ENCODE data around the gene FBXO31.
"Not testable (repeated sequence)": the region's sequence is repeated elsewhere in the genome, so short reads cannot be mapped to it uniquely, and the experiment has no call there.

Gene FBXO31

GRCh38 chr16:87410530-87410929 lies 27.0 kb upstream of the FBXO31 start:
- no peak for DNase-seq

DNA sequence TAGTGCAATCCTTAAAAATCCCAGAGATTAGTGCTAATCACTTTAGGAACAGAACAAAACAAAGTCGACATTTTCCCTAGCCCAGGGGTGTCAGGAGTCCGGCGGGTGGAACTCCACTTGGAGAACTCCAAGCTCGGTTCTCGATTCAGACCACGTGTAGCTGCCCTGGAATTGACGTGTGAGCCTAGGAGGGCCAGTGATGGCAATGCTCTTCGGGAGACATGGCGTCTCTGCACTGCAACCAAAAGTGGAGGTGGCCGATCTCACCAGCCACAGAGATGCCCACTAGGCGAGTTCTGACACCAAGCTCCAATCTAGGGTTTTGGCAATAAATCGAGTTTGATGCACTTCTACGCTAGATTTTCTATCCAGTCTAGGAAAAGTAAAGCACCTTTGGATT lies 26.2 kb upstream of the FBXO31 start:
- no peak for DNase-seq

GRCh38 chr16:87409153-87409552 lies 25.6 kb upstream of the FBXO31 start:
- no peak for DNase-seq

DNA sequence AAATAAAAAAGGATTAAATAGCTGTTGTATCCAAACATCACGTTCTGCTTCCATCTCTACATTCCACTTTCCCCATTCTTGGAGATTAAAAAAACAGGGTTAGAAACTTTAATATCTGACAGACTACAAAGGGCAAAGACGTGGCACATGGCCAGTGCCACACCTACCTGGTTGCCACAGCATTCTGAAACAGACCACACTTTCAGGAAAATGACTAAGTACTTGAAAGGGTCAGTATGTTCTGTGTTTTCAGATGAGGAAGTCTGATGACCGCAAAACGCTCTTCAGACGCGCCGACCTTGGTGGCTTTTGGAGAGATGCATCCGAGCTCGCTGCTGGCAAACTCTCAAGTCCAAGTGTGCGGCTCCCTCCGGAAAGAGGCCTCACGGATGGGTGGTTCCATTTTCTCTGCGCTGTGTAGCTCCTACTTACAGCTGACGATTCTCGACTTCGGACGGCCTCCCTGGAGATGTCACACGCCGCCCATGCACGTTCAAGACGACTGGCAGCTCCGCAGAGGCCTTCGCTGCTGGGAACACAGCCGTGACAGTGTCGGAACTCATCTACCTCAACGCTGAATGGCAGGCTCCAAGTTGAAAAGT lies 24.0 kb upstream of the FBXO31 start:
- DNase-seq: no peak

- no peak for DNase-seq
Measured at GRCh38 chr16:87406495-87407088, 23.0 kb upstream of the FBXO31 start.

GRCh38 chr16:87404764-87405625 lies 21.4 kb upstream of the FBXO31 start:
- no peak for DNase-seq

DNA sequence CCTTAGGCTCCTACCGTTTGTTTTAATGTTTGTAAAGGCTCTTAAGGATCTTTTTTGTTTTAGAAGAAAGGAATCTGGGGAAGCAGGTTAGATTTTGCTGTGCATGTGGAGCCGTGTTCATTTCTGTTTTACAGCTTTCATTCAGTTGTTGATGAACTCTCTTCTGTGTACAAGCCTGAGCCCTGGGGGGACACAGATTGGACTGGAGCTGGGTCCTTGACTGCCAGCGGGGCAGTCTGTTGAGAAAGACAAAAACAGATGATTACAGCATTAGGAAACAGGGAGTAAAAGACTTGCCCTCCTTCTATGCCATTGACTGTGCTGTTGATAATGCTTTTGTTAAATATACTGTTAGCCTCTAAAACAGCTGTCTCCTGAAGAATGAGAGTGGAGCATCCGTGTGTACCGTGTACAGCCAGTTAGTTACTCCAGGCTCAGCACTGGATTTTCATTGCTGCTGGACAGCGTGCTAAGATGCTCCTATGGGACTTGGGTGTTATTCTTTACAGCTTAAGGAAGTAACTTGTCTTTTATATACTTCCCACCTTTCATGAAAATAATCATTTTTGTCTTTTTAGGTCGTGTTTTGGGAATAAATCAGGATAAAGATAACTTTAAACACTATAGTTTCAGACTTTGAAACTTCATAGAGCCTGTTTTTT lies 11.7 kb upstream of the FBXO31 start:
- DNase-seq: no peak

DNA sequence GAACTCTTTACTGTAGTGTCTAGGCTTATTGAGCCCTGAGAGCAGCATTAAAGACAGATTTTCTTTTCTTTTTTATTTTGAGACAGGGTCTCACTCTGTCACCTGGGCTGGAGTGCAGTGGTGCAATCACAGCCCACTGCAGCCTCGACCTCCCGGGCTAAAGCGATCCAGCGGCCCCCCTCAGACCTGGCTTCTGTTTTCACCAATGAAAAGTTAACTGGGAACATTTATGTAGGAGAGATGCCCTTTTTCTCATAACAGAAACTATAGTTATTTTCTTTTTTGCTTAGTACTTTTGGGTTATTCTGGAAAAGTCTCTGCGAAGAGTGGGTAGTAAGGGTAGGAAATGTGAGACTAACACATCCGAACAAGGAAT lies 10.1 kb upstream of the FBXO31 start:
- DNase-seq: no peak

DNA sequence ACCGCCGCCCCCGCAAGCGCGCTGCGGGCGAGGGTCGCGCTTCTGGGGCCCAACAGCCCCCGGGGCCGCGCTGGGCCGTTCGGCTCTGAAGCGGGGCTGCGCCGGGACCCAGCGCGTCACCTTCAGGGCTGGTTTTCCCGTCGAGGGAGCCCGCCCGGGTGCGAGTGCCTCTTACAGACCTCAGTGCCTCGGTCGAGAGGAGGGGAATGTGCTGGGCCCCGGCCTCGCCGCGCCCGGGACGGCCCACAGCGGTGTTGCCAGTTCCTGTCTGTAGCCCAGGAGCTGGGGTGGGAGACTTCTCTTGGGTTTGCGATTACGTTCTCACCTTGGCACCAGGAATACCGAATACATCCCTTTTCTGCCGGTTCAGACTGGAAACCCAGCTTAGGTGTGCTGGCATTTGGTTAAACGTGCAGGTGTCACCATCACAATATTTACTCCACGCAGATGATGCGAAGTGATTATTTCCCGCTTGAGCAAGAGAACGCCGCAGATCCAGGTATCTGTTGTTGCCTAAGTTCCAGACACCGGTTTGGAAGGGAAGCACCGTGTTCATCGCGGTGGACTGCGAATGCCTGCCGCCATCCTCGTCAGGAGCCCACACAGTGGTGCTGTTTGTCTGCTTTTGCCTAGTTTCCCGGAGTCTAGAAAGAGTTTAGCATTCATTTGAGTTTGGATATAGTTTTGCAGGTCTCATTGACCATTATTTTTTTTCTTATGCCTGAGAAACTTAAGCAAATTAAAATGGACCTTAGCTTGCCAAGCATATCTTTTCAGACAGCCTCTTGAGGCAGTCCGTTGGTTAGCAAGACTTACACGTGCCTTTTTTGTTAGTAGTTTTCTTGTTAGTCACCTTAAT lies 9.5 kb upstream of the FBXO31 start:
- peak; percentile 30 for DNase-seq

DNA sequence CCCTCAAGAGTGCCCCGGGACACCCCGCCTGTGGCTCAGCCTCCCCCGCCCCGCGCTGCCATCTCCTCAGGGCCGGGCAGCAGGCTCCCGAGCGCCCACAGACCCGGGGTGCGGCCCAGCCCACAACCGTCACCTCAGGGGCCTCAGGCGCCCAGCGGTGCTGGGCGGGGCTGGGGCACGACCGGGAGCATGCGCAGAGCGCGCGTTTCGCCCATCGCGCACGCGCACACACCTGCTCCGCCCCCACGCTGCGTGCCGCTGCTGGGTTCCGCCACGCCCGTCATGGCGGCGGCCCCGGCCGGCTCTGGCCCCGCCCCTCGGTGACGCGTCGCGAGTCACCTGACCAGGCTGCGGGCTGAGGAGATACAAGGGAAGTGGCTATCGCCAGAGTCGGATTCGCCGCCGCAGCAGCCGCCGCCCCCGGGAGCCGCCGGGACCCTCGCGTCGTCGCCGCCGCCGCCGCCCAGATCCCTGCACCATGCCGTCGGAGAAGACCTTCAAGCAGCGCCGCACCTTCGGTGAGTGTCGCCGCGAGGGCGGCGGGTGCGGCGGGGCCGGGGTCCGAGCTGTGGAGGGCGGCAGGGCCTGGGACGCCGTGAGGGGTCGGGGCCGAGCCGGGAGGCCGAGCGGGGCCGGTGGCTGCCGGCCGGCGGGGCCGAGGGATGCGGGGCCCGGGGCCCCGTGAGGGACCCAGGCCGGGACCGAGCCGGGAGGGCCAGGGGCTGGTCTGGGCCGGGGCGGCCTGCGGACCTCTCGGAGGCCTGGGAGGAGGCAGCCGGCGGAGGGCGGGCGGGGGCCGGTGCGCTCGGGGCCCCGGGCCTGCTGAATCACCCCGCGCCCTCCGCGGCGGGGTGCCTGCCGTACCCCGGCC lies 8.6 kb upstream of the FBXO31 start, which contains the start of gene MAP1LC3B:
MAP1LC3B (plus strand) TSS at position 387 of the 871 bp plus-strand sequence; CDS start at position 479, 92 bp downstream.
- peak; percentile 93 for DNase-seq

GRCh38 chr16:87391324-87391949 lies 7.9 kb upstream of the FBXO31 start:
- DNase-seq: no peak

DNA sequence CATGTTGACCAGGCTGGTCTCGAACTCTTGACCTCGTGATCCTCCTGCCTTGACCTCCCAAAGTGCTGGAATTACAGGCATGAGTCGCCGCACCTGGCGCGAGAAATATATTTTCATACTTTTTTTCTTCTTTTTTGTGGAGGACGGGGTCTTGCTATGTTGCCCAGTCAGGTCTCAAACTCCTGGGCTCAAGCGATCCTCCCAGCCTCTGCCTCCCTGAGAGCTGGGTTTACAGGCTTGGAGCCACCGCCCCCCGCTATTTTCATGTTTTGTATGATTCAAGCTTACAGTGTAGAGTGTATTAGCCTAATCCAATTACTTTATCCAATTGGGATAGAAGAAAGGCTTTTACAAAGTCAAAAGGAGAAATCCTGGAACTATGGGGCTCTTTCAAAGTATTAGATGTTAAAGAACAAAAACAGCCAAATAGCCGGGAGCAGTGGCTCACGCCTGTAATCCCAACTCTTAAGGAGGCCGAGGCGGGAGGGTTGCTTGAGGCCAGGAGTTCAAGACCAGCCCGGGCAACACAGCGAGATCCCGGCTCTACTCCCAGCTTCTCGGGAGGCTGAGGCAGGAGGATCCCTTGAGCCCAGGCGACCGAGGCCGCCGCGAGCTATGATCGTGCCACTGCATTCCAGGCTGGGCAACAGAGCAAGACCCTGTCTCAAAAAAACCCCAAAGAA lies 7.2 kb upstream of the FBXO31 start:
- no peak for DNase-seq

DNA sequence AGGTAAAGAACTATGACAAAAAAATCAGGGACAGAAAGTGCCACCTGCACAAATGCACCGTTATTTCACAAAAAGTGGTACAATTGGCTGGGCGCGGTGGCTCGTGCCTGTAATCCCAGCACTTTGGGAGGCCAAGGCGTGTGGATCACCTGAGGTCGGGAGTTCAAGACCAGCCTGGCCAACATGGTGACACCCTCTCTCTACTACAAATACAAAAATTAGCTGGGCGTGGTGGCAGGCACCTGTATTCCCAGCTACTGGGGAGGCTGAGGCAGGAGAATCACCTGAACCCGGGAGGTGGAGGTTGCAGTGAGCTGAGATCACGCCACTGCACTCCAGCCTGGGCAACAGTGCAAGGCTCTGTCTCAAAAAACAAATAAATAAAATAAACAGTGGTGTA lies 6.3 kb upstream of the FBXO31 start:
- DNase-seq: not testable (repeated sequence)

- DNase-seq: peak; percentile 93
Measured at GRCh38 chr16:87389245-87389644, 5.7 kb upstream of the FBXO31 start.

- no peak for DNase-seq
Measured at GRCh38 chr16:87388818-87389134, 5.2 kb upstream of the FBXO31 start.

GRCh38 chr16:87387942-87388817 lies 4.6 kb upstream of the FBXO31 start:
- DNase-seq: peak; percentile 97

DNA sequence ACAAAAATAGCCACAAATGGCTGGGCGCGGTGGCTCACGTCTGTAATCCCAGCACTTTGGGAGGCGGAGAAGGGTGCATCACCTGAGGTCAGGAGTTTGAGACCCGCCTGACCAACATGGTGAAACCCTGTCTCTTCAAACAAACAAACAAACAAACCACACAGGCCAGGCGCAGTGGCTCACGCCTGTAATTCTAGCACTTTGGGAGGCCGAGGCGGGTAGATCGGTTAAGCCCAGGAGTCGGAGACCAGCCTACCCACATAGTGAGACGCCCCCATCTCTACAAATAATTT lies 1.2 kb upstream of the FBXO31 start:
- DNase-seq: not testable (repeated sequence)

DNA sequence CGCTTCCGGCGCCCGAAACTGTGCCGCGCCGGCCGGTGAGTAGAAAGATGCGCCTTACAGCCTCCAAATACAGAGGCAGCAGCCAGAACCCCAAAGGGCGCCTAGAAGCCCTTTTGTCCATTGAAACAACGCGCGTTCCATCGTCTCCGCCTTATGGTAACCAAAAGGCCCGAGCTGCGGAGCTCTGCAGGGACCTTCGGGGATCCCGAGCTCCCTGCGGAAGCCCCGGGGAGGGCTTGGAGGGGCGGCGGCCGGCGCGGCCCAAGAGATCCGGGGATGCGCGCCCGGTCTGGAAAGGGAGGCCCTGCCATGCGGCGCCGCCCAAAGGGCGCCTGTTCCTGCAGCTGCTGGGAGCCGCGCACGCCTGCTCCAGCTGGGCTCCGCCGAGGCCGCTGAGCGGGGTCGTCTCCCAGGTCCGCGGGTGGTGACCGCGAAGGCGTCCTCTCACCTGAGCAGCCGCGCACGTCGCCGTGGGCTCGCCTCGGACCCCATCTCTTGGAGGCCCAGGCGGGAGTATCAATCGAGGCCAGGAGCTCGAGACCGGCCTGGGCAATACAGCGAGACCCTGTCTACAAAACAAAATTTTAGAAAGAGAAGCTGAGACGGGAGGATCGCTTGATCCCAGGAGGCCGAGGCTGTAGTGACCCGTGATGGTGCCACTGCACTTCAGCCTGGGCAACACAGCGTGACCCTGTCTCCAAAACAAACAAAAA lies 742 bp upstream of the FBXO31 start:
- peak; percentile 82 for DNase-seq

Data from NCI-H2171 treated with DMSO at 0.1 percent for 48 hours (cell line).